ENCODE data around the gene NKAIN2. TPM values are rescaled to one million over a fixed set of nuclear protein-coding genes. Genes with fewer than 3 reads are reported as not detected.

Gene NKAIN2
- polyA plus RNA-seq: 7.7 and 13.2 TPM in 2 replicates

DNA sequence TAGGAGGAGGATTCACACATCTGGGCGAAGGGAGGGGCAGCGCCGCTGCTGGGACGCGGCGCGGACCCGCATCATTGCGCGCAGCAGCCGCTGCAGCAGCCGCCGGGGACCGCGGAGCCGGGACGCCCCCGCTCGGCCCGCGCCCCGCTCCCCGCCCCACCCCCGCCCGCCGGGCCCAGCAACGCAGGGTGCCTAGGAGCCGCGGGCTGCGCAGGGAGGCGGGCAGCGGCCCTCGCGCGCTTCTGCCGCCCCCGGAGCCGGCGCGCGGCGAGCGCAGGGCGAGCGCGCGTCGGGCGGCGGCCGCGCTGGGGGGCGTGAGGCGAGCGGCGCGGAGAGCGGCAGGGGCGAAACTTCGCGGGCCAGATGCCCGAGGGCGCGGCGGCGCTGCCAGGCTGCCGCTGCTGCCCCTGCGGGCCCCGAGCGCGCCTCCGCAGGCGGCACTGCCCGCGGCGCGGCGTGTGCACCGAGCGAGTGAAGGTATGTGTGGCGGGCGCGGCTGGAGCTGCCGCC, at the start of gene NKAIN2:
Gene NKAIN2 (plus strand): TSS at position 362 of the 510 bp plus-strand sequence.

Other genes with a start within 250 kb of the NKAIN2 start
- 0.30 TPM in 1 of 2 replicates, not detected in the other for gene TRDN, start 166.9 kb upstream of the NKAIN2 start, polyA plus RNA-seq